H1 (cell line): ENCODE data around the gene BABAM2. TPM values are rescaled to one million over a fixed set of nuclear protein-coding genes. Genes with fewer than 3 reads are reported as not detected.

Experiments used
- CHD1 ChIP-seq: IDR thresholded peaks from 2 replicates; pipeline ENCODE4 v1.6.1; 2012; ENCODE audit warnings: low read depth, low read length, improper control_type of control experiment
- polyA plus RNA-seq, 7 experiments: library from polyadenylated mRNA; depleted of rRNA in 3 of 7; stranded (reverse) in 5 of 7; unstranded in 2 of 7; fragments of >200 nt in 5 of 7; fragments of 200-250 nt in 2 of 7; gene quantifications; 1 replicate in 5 of 7; 2 replicates in 1 of 7; 4 replicates in 1 of 7; pipeline versions ENCODE4 v1.2.1 to v1.2.3, GENCODE V29; 2011 to 2013; ENCODE audit warnings: missing spikeins in 2 of 7, mixed read lengths in 2 of 7
- total RNA-seq: library from RNA; stranded (reverse); fragmentation: NEBNext Ultra II Directional; extraction: Animal tissue kit (Norgen Biotek cat#: 25700); gene quantifications from 2 replicates; pipeline ENCODE4 v1.2.1, GENCODE V29; 2021

Gene BABAM2
- total and polyA plus RNA-seq, 2 of the 8 experiments (the other 6 are each of a cell fraction or from before 2014, with no cell fraction given): 15.8 to 20.9 TPM

- TF ChIP-seq CHD1: no peak
These were observed 243.2 kb downstream of the BABAM2 start (continued) for GRCh38 chr2:28133778-28134177.
